CD14-positive monocyte (primary cell): Measurements from ENCODE around the gene NXPH4. TPM values are rescaled to one million over a fixed set of nuclear protein-coding genes. Genes with fewer than 3 reads are reported as not detected.

Source experiments
- DNase-seq, 3 donors: peaks; one replicate each; pipeline ENCODE4 v3.0.0-alpha.2; 2011 to 2022
- H2AFZ ChIP-seq: 2 replicates; pipeline ENCODE4 v1.6.0; 2012; ENCODE audit warnings: mild to moderate bottlenecking, low read depth, low read length, inconsistent platforms; ENCODE audit not compliant: insufficient read depth, poor library complexity, severe bottlenecking
- H3K27ac ChIP-seq, 2 donors: 1 replicate in 1 of 2; 2 replicates in 1 of 2; pipeline ENCODE4 v1.5.1; 2012 to 2013; ENCODE audit warnings: low read length in 2 of 2, control low read depth in 1 of 2, inconsistent platforms in 1 of 2, low read depth in 1 of 2, mild to moderate bottlenecking in 1 of 2
- H3K27me3 ChIP-seq, 2 donors: one replicate each; pipeline versions ENCODE4 v1.6.0 to v1.6.1; 2011 to 2013; ENCODE audit warnings: low read length in 2 of 2; ENCODE audit not compliant: control insufficient read depth in 2 of 2, insufficient read depth in 2 of 2
- H3K36me3 ChIP-seq, 2 donors: replicated peaks in 1 of 2; 1 replicate in 1 of 2; 2 replicates in 1 of 2; pipeline versions ENCODE4 v1.5.1 to v1.6.1; 2012 to 2013; ENCODE audit warnings: low read length in 2 of 2, control low read depth in 1 of 2, inconsistent platforms in 1 of 2, mild to moderate bottlenecking in 1 of 2; ENCODE audit not compliant: insufficient read depth in 2 of 2, control insufficient read depth in 1 of 2
- H3K4me1 ChIP-seq, 2 donors: 1 replicate in 1 of 2; 2 replicates in 1 of 2; pipeline versions ENCODE4 v1.5.1 to v1.6.1; 2012 to 2013; ENCODE audit warnings: low read length in 2 of 2, control low read depth in 1 of 2, inconsistent platforms in 1 of 2, mild to moderate bottlenecking in 1 of 2, moderate library complexity in 1 of 2; ENCODE audit not compliant: insufficient read depth in 2 of 2, control insufficient read depth in 1 of 2
- H3K4me2 ChIP-seq: replicated peaks from 2 replicates; pipeline ENCODE3; 2012; ENCODE audit warnings: low read length, moderate library complexity, mild to moderate bottlenecking; ENCODE audit not compliant: poor library complexity, severe bottlenecking; ENCODE audit errors: extremely low read depth
- H3K4me3 ChIP-seq, 3 experiments: fragments of 200-600 bp in 1 of 3; sonication (generic) in 1 of 3; replicated peaks in 1 of 3; 1 replicate in 2 of 3; 2 replicates in 1 of 3; pipeline ENCODE4 v1.5.1; 2011 to 2013; ENCODE audit warnings: low read length in 3 of 3, mild to moderate bottlenecking in 3 of 3, control low read depth in 2 of 3, low read depth in 2 of 3, inconsistent platforms in 1 of 3, moderate library complexity in 1 of 3
- H3K79me2 ChIP-seq: 2 replicates; pipeline ENCODE4 v1.6.0; 2012; ENCODE audit warnings: mild to moderate bottlenecking, control low read depth, inconsistent platforms, low read length, moderate library complexity; ENCODE audit not compliant: insufficient read depth
- H3K9ac ChIP-seq: 2 replicates; pipeline ENCODE4 v1.6.0; 2017; ENCODE audit warnings: low read length, mild to moderate bottlenecking; ENCODE audit not compliant: insufficient read depth, poor library complexity, severe bottlenecking
- H3K9me3 ChIP-seq, 2 donors: replicated peaks in 1 of 2; 1 replicate in 1 of 2; 2 replicates in 1 of 2; pipeline versions ENCODE4 v1.5.1 to v1.6.1; 2012 to 2013; ENCODE audit warnings: low read length in 2 of 2, control low read depth in 1 of 2; ENCODE audit not compliant: control insufficient read depth in 1 of 2, insufficient read depth in 1 of 2
- H4K20me1 ChIP-seq: 2 replicates; pipeline ENCODE4 v1.6.0; 2012; ENCODE audit warnings: mild to moderate bottlenecking, low read length, control low read depth, moderate library complexity; ENCODE audit not compliant: insufficient read depth
- H3K27ac Mint-ChIP-seq, 7 donors: one replicate each; pipeline ENCODE4 v1.8.0; 2020; ENCODE audit warnings: mild to moderate bottlenecking in 7 of 7, mixed read lengths in 7 of 7, moderate library complexity in 6 of 7, inconsistent platforms in 2 of 7
- H3K27me3 Mint-ChIP-seq, 3 donors: one replicate each; pipeline ENCODE4 v1.8.0; 2021 to 2022; ENCODE audit warnings: low read depth in 3 of 3, mild to moderate bottlenecking in 3 of 3, mixed read lengths in 3 of 3, moderate library complexity in 3 of 3, inconsistent platforms in 1 of 3
- H3K36me3 Mint-ChIP-seq, 2 donors: one replicate each; pipeline ENCODE4 v1.8.0; 2020; ENCODE audit warnings: mixed read lengths in 2 of 2, inconsistent platforms in 1 of 2, mild to moderate bottlenecking in 1 of 2
- H3K4me1 Mint-ChIP-seq: one replicate; pipeline ENCODE4 v1.8.0; 2020; ENCODE audit warnings: mild to moderate bottlenecking, mixed read lengths
- H3K4me3 Mint-ChIP-seq, 2 donors: one replicate each; pipeline ENCODE4 v1.8.0; 2020; ENCODE audit warnings: mild to moderate bottlenecking in 2 of 2, mixed read lengths in 2 of 2, moderate library complexity in 1 of 2
- H3K9me3 Mint-ChIP-seq, 7 donors: one replicate each; pipeline ENCODE4 v1.8.0; 2020 to 2022; ENCODE audit warnings: mixed read lengths in 7 of 7, mild to moderate bottlenecking in 6 of 7, moderate library complexity in 6 of 7, inconsistent platforms in 2 of 7
- WGBS: methylation state at CpG from one replicate; pipeline ENCODE4 v1.1.5; 2013; ENCODE audit warnings: missing lambda C conversion rate; ENCODE audit not compliant: insufficient coverage; 5-methylcytosine and 5-hydroxymethylcytosine counted together
- intact Hi-C, 2 donors: fragments of 100-400 bp; cut with micrococcal nuclease; formaldehyde crosslinking; loops; one replicate each; pipeline versions ENCODE4 v1.15.0 to v1.15.1; 2023
- polyA plus RNA-seq, 3 donors: library from polyadenylated mRNA; depleted of rRNA in 1 of 3; unstranded in 2 of 3; stranded (reverse) in 1 of 3; fragments of 300-500 nt in 2 of 3; fragments of >200 nt in 1 of 3; fragmentation: Illumina TruSeq in 2 of 3; gene quantifications; 1 replicate in 2 of 3; 2 replicates in 1 of 3; pipeline ENCODE4 v1.2.3, GENCODE V29; 2012 to 2021
- TF ChIP-seq, protein P1 (sequence below): fragments of 200-600 bp; IDR thresholded peaks from one replicate; pipeline ENCODE4 v1.8.0; 2022; ENCODE audit warnings: antibody characterized with exemption, mild to moderate bottlenecking

NXPH4 gene
- polyA plus RNA-seq, 3 donors = not detected

DNA sequence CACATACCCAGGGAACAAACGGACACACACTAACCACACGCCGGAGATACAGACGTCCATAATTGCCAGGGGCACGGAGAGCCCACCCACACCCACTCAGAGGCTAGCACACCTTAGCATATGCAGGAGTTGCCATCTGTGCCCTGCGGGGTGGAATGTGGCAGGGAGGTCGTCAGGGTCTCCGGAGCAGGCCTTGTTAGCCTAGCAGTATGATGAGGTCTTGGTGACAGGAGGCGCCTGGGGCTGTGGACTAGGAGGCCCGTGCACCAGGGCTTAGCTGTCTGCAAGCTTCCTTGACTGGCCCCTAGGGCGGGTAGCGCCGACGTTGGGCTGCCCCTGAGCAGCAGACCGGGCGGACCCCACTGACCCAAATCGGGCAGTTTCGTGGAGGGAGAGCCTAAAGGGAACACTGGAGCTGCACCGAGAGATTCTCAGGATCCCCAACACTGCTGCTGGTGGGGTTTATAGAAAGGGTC is 24.4 kb downstream of the NXPH4 start:
- Histone ChIP-seq H3K4me2 (peak overlapping the region; percentile 79), H4K20me1 (peaks cover 72% of the 10 kb centered on the region), H3K9me3 (peaks cover 0 to 46% of the 10 kb centered on the region in 2 donors), H3K27ac (no peak overlapping the region), H2AFZ (no peak overlapping the region), H3K9ac (no peak overlapping the region), H3K79me2 (no peaks in the 10 kb centered on the region), H3K36me3 (peaks cover 0 to 4% of the 10 kb centered on the region in 2 donors), H3K4me1 (peaks cover 75 to 76% of the 10 kb centered on the region in 2 donors), H3K4me3 (peak overlapping the region in 2 of 3 experiments; percentile 37 to 75), H3K27me3 (peaks cover 64 to 72% of the 10 kb centered on the region in 2 donors)
- Mint-ChIP-seq H3K27me3 (peaks cover 81 to 83% (median 82%) of the 10 kb centered on the region in 3 donors), H3K36me3 (peaks cover 24 to 27% of the 10 kb centered on the region in 2 donors), H3K27ac (peak overlapping the region in 2 of 7 donors; percentile 35 to 46), H3K4me1 (peaks cover 85% of the 10 kb centered on the region), H3K9me3 (peaks cover 0 to 47% (median 13%) of the 10 kb centered on the region in 7 donors), H3K4me3 (peak overlapping the region; percentile 84 to 99)
- DNase-seq = peak in 1 of 3 donors; percentile 5
- intact Hi-C loops = no loop called here
- TF ChIP-seq, protein P1, sequence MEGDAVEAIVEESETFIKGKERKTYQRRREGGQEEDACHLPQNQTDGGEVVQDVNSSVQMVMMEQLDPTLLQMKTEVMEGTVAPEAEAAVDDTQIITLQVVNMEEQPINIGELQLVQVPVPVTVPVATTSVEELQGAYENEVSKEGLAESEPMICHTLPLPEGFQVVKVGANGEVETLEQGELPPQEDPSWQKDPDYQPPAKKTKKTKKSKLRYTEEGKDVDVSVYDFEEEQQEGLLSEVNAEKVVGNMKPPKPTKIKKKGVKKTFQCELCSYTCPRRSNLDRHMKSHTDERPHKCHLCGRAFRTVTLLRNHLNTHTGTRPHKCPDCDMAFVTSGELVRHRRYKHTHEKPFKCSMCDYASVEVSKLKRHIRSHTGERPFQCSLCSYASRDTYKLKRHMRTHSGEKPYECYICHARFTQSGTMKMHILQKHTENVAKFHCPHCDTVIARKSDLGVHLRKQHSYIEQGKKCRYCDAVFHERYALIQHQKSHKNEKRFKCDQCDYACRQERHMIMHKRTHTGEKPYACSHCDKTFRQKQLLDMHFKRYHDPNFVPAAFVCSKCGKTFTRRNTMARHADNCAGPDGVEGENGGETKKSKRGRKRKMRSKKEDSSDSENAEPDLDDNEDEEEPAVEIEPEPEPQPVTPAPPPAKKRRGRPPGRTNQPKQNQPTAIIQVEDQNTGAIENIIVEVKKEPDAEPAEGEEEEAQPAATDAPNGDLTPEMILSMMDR = no peak
- 6% methylated on average over 15 of the region's 19 CpGs for WGBS

DNA sequence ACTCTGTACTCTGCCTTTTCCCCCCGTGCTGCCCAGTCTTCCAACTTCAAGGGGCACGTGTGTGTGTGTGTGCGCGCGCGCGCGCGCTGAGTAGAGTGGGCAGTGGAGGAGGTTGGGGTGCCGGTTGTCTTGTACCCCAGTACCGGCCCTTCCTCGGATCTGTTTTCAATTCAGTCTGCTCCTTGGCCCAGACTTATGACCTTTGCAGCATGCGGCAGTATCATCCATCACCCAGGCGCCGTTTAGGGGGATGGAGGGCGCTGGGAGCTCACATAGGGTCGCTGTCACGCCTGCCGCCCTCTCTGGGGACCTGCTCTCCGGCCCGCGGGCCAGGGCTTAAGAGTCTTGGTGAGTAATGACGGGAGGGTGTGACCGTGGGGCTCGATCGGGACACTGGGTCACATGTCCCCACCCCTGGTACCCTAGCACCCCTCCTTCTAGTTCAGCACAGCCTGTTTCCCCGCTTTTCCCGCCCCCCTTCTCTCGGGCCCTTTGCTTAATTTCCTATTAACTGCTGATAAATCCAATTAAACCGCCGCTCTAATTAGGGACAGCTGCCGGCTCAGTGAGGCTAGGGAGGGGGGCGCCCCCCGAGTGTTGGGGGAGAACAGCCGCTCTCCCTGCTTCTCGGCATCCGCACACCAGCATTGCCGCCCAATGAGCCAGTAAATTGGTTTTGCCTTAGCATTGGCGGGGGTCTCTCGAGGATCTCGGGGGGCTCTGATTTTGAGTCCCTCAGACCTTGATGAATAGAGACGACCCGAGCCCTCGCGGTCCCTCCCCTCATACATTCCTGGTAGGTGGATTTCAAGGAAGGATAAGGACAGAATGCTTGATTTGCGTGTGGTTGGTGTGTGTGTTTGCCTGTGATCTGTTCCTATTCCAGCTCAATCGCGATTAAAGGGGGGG is 25.1 kb downstream of the NXPH4 start:
- peaks cover 57 to 66% of the 10 kb centered on the region in 2 donors for H3K27me3 ChIP-seq
- intact Hi-C loops = no loop called here
- peak overlapping the region in 1 of 3 experiments; percentile 75 for H3K4me3 ChIP-seq
- TF ChIP-seq, protein P1 = no peak
- H3K27me3 Mint-ChIP-seq = peaks cover 75 to 77% (median 76%) of the 10 kb centered on the region in 3 donors
- DNase-seq = peak in 2 of 3 donors; percentile 29 to 43
- H3K9ac ChIP-seq = no peak overlapping the region
- H3K4me3 Mint-ChIP-seq = peak overlapping the region in 1 of 2 donors; percentile 99
- H3K9me3 ChIP-seq = peaks cover 0 to 39% of the 10 kb centered on the region in 2 donors
- H4K20me1 ChIP-seq = peaks cover 67% of the 10 kb centered on the region
- H2AFZ ChIP-seq = no peak overlapping the region
- WGBS = 9% methylated on average over 12 of the region's 48 CpGs
- peaks cover 28 to 29% of the 10 kb centered on the region in 2 donors for H3K36me3 Mint-ChIP-seq
- peaks cover 0 to 47% (median 13%) of the 10 kb centered on the region in 7 donors for H3K9me3 Mint-ChIP-seq
- H3K36me3 ChIP-seq = peaks cover 2 to 9% of the 10 kb centered on the region in 2 donors
- no peak overlapping the region for H3K27ac ChIP-seq
- no peaks in the 10 kb centered on the region for H3K79me2 ChIP-seq
- H3K4me1 Mint-ChIP-seq = peaks cover 81% of the 10 kb centered on the region
- H3K4me2 ChIP-seq = peak overlapping the region; percentile 79
- H3K4me1 ChIP-seq = peaks cover 72 to 73% of the 10 kb centered on the region in 2 donors
- H3K27ac Mint-ChIP-seq = peak overlapping the region in 1 of 7 donors; percentile 50
